Neural progenitor cell (in vitro differentiated cells): Measurements from ENCODE around the gene MACROD2. TPM values are rescaled to one million over a fixed set of nuclear protein-coding genes. Genes with fewer than 3 reads are reported as not detected.
"Not testable (repeated sequence)": the region's sequence is repeated elsewhere in the genome, so short reads cannot be mapped to it uniquely, and the experiment has no call there.

Source experiments
- DNase-seq: peaks from one replicate; pipeline ENCODE4 v3.0.0-alpha.2; 2016; ENCODE audit warnings: low spot score
- H2AFZ ChIP-seq: fragments of 200-600 bp; sonication (generic); replicated peaks from 2 replicates; pipeline ENCODE4 v1.6.1; 2016; ENCODE audit warnings: antibody characterized with exemption
- H3F3A ChIP-seq: fragments of 200-600 bp; sonication (generic); 2 replicates; pipeline ENCODE4 v1.6.1; 2016; ENCODE audit warnings: antibody characterized with exemption, low read depth
- H3K27ac ChIP-seq: fragments of 200-600 bp; sonication (generic); 2 replicates; pipeline ENCODE4 v1.5.1; 2016; ENCODE audit warnings: mild to moderate bottlenecking
- H3K27me3 ChIP-seq: fragments of 200-600 bp; sonication (generic); 2 replicates; pipeline ENCODE4 v1.6.1; 2016; ENCODE audit warnings: mild to moderate bottlenecking, moderate library complexity
- H3K36me3 ChIP-seq: fragments of 200-600 bp; sonication (generic); 2 replicates; pipeline ENCODE4 v1.5.1; 2016
- H3K4me1 ChIP-seq: fragments of 200-600 bp; sonication (generic); 2 replicates; pipeline ENCODE4 v1.6.1; 2016; ENCODE audit warnings: mixed run types
- H3K4me2 ChIP-seq: fragments of 200-600 bp; sonication (generic); 2 replicates; pipeline ENCODE4 v1.6.1; 2016
- H3K4me3 ChIP-seq: fragments of 200-600 bp; sonication (generic); 2 replicates; pipeline ENCODE4 v1.5.1; 2016
- H3K79me2 ChIP-seq: fragments of 200-600 bp; sonication (generic); 2 replicates; pipeline ENCODE4 v1.6.1; 2016; ENCODE audit warnings: low read depth
- H3K9ac ChIP-seq: fragments of 200-600 bp; sonication (generic); 2 replicates; pipeline ENCODE4 v1.6.1; 2016
- H3K9me3 ChIP-seq: fragments of 200-600 bp; sonication (generic); 2 replicates; pipeline ENCODE4 v1.5.1; 2016; ENCODE audit warnings: low read depth
- H4K20me1 ChIP-seq: fragments of 200-600 bp; sonication (generic); 2 replicates; pipeline ENCODE4 v1.6.1; 2016; ENCODE audit warnings: low read depth
- H3K27ac Mint-ChIP-seq: 3 replicates; pipeline ENCODE4 v1.8.0; 2021; ENCODE audit warnings: mixed read lengths
- H3K27me3 Mint-ChIP-seq: 2 replicates; pipeline ENCODE4 v1.8.0; 2022; ENCODE audit warnings: low read depth, mild to moderate bottlenecking, inconsistent platforms, moderate library complexity, mixed read lengths; ENCODE audit not compliant: insufficient read depth
- H3K36me3 Mint-ChIP-seq: 3 replicates; pipeline ENCODE4 v1.8.0; 2021; ENCODE audit warnings: mixed read lengths
- H3K4me1 Mint-ChIP-seq: 3 replicates; pipeline ENCODE4 v1.8.0; 2021; ENCODE audit warnings: mixed read lengths
- H3K4me3 Mint-ChIP-seq: 3 replicates; pipeline ENCODE4 v1.8.0; 2021; ENCODE audit warnings: mild to moderate bottlenecking, moderate library complexity, mixed read lengths
- H3K9me3 Mint-ChIP-seq: 3 replicates; pipeline ENCODE4 v1.8.0; 2020; ENCODE audit warnings: mixed read lengths
- CTCF ChIP-seq: fragments of 200-600 bp; sonication (generic); IDR thresholded peaks from 2 replicates; pipeline ENCODE4 v1.5.1; 2017; ENCODE audit warnings: antibody characterized with exemption, mild to moderate bottlenecking
- EZH2 ChIP-seq: fragments of 200-600 bp; sonication (generic); IDR thresholded peaks from 2 replicates; pipeline ENCODE4 v1.6.1; 2017; ENCODE audit warnings: antibody characterized with exemption, mild to moderate bottlenecking, moderate library complexity
- EZH2phosphoT487 ChIP-seq: fragments of 200-600 bp; sonication (generic); IDR thresholded peaks from 2 replicates; pipeline ENCODE4 v1.6.1; 2017; ENCODE audit warnings: antibody characterized with exemption
- total RNA-seq: library from RNA; depleted of rRNA; stranded (reverse); fragments of >200 nt; gene quantifications from 2 replicates; pipeline ENCODE4 v1.2.3, GENCODE V29; 2015; ENCODE audit warnings: low replicate concordance

The MACROD2 gene
- total RNA-seq, 1 donor from 2014 or later, result 11.9 TPM

DNA sequence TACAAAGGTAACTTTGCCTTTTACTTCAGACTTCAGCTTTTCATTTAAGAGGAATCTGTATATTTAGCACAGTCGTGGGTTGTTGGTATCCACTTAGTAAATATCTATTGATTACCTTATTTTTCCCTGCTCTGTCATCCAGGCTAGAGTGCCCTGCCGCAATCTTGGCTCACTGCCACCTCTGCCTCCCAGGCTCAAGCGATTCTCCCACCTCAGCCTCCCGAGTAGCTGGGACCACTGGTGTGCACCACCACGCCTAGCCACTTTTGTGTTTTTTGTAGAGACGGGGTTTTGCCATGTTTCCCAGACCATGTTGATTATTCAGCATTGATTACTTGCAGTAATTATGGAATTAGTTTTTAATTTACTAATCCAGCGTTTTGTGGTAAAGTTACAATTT is 41.3 kb downstream of the MACROD2 start:
- no peaks in the 10 kb centered on the region for H3K9me3 ChIP-seq
- H3K4me3 ChIP-seq, result no peak overlapping the region
- no peak overlapping the region for H3K27ac ChIP-seq
- H3K9ac ChIP-seq, result no peak overlapping the region
- H3K4me1 Mint-ChIP-seq, result no peaks in the 10 kb centered on the region
- no peaks in the 10 kb centered on the region for H3K4me1 ChIP-seq
- H3K4me3 Mint-ChIP-seq, result no peak overlapping the region
- no peaks in the 10 kb centered on the region for H3K9me3 Mint-ChIP-seq
- no peaks in the 10 kb centered on the region for H3F3A ChIP-seq
- peaks cover 2% of the 10 kb centered on the region for H3K27me3 Mint-ChIP-seq
- H3K79me2 ChIP-seq, result no peaks in the 10 kb centered on the region
- no peak overlapping the region for H2AFZ ChIP-seq
- H3K4me2 ChIP-seq, result no peak overlapping the region
- no peaks in the 10 kb centered on the region for H3K36me3 ChIP-seq
- TF ChIP-seq CTCF (no peak), EZH2 (no peak), EZH2phosphoT487 (no peak)
- no peak overlapping the region for H3K27ac Mint-ChIP-seq
- no peaks in the 10 kb centered on the region for H4K20me1 ChIP-seq
- no peaks in the 10 kb centered on the region for H3K27me3 ChIP-seq
- H3K36me3 Mint-ChIP-seq, result no peaks in the 10 kb centered on the region
- no peak for DNase-seq

DNA sequence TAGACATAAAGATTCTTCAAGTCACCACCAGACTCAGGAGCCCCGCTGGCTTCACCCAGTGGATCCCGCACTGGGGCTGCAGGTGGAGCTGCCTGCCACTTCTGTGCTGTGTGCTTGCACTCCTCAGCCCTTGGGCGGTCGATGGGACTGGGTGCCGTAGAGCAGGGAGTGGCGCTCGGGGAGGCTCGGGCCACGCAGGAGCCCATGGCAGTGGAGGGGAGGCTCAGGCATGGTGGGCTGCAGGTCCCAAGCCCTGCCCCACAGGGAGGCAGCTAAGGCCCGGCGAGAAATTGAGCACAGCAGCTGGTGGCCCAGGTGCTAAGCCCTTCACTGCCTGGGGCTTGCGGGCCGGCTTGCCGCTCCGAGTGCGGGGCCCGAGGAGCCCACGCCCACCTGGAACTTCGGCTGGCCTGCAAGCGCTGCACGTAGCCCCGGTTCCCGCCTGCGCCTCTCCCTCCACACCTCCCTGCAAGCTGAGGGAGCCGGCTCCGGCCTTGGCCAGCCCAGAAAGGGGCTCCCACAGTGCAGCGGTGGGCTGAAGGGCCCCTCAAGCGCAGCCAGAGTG is 49.5 kb downstream of the MACROD2 start:
- H3K9ac ChIP-seq, H3K27me3 Mint-ChIP-seq, H3K27me3 ChIP-seq, H3K4me3 ChIP-seq, H3K4me2 ChIP-seq, H3K36me3 ChIP-seq, H3K4me1 Mint-ChIP-seq, H3F3A ChIP-seq, H3K9me3 ChIP-seq, H3K79me2 ChIP-seq, H3K27ac Mint-ChIP-seq, H4K20me1 ChIP-seq, H3K4me1 ChIP-seq, H3K4me3 Mint-ChIP-seq, H2AFZ ChIP-seq, H3K27ac ChIP-seq, H3K9me3 Mint-ChIP-seq, H3K36me3 Mint-ChIP-seq, DNase-seq: not testable (repeated sequence)

DNA sequence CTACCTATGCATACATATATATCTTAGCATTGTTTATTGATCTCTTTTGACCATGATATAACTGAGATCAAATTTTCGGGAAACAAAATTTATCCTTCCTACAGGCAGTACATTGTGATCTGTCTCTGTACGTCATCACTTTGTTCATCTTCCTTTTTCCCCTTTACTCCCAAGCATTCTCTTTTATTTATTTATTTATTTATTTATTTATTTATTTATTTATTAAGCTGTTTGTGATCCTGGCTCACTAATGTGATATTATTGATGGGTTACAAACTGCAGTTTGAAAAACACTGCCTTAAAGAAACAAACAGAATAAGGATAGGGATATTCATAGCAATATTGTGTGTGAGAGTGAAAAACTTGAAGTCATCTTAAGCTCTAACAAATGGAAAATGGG is 51.2 kb downstream of the MACROD2 start:
- Histone ChIP-seq H3K36me3 (no peaks in the 10 kb centered on the region), H3K9me3 (no peaks in the 10 kb centered on the region), H3F3A (no peaks in the 10 kb centered on the region), H2AFZ (no peak overlapping the region), H3K79me2 (no peaks in the 10 kb centered on the region), H3K4me2 (no peak overlapping the region), H3K27ac (no peak overlapping the region), H3K27me3 (no peaks in the 10 kb centered on the region), H3K4me1 (no peaks in the 10 kb centered on the region), H4K20me1 (no peaks in the 10 kb centered on the region), H3K4me3 (no peak overlapping the region), H3K9ac (no peak overlapping the region)
- no peak for TF ChIP-seq CTCF
- no peak for TF ChIP-seq EZH2
- no peak for TF ChIP-seq EZH2phosphoT487
- H3K27ac Mint-ChIP-seq, result no peak overlapping the region
- H3K36me3 Mint-ChIP-seq, result no peaks in the 10 kb centered on the region
- peaks cover 2% of the 10 kb centered on the region for H3K27me3 Mint-ChIP-seq
- no peaks in the 10 kb centered on the region for H3K9me3 Mint-ChIP-seq
- H3K4me3 Mint-ChIP-seq, result no peak overlapping the region
- no peaks in the 10 kb centered on the region for H3K4me1 Mint-ChIP-seq
- no peak for DNase-seq

DNA sequence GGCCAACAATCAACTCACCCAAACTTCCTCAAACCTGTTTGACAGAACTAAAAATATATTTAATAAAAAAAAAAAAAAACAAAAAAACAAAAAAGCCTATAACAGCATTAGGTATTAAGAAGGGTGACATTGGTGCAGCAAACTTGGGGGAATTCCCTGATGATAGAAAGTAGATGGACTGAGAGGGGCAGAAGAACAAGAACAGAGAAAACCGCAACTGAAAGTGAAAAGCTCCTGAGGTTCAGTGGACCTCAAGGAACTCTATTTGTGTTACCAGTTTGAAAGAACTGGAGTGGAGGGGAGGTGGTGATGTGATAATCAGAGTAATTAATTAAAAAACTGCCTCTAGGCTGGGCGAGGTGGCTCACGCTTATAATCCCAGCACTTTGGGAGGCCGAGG is 53.8 kb downstream of the MACROD2 start:
- no peaks in the 10 kb centered on the region for H3K36me3 ChIP-seq
- peaks cover 2% of the 10 kb centered on the region for H3K27me3 Mint-ChIP-seq
- no peaks in the 10 kb centered on the region for H3K9me3 ChIP-seq
- no peak overlapping the region for H3K4me3 ChIP-seq
- no peak overlapping the region for H2AFZ ChIP-seq
- no peaks in the 10 kb centered on the region for H3K27me3 ChIP-seq
- no peak overlapping the region for H3K27ac Mint-ChIP-seq
- H3F3A ChIP-seq, result no peaks in the 10 kb centered on the region
- no peak overlapping the region for H3K27ac ChIP-seq
- H3K9ac ChIP-seq, result no peak overlapping the region
- H3K4me3 Mint-ChIP-seq, result no peak overlapping the region
- DNase-seq, result no peak
- no peaks in the 10 kb centered on the region for H3K9me3 Mint-ChIP-seq
- H3K4me1 Mint-ChIP-seq, result no peaks in the 10 kb centered on the region
- TF ChIP-seq CTCF, result no peak
- no peak for TF ChIP-seq EZH2
- TF ChIP-seq EZH2phosphoT487, result no peak
- H3K4me2 ChIP-seq, result no peak overlapping the region
- H4K20me1 ChIP-seq, result no peaks in the 10 kb centered on the region
- H3K4me1 ChIP-seq, result peaks cover 7% of the 10 kb centered on the region
- H3K79me2 ChIP-seq, result no peaks in the 10 kb centered on the region
- no peaks in the 10 kb centered on the region for H3K36me3 Mint-ChIP-seq
